ENCODE data around the gene PSMD1.

DNA sequence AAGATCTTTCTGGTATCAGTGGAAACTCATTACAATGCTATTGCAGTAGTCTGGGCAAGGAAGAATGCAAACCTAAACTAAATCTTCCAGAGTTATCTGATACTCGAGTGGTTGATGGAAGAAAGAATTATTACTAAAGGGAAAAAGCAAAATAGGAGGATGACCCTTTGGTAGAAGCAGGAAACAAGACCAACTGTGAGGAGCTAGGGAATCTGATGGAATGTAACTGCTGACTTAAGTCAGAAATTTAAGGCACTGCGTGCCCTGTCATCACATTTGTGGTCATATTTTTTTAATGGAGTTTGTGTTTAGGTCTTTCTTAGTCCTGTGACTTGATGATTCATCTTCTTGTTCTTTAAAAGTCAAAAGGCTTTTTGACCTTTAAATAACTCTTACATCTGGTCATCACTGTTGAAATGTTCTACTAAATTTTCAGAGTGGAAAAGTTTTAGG lies 105.2 kb downstream of the PSMD1 start:
- no peak for TF ChIP-seq STAT1 (IDR thresholded peaks at IDR 0.05; ENCODE audit: unreplicated experiment)
- TF ChIP-seq, protein P1, sequence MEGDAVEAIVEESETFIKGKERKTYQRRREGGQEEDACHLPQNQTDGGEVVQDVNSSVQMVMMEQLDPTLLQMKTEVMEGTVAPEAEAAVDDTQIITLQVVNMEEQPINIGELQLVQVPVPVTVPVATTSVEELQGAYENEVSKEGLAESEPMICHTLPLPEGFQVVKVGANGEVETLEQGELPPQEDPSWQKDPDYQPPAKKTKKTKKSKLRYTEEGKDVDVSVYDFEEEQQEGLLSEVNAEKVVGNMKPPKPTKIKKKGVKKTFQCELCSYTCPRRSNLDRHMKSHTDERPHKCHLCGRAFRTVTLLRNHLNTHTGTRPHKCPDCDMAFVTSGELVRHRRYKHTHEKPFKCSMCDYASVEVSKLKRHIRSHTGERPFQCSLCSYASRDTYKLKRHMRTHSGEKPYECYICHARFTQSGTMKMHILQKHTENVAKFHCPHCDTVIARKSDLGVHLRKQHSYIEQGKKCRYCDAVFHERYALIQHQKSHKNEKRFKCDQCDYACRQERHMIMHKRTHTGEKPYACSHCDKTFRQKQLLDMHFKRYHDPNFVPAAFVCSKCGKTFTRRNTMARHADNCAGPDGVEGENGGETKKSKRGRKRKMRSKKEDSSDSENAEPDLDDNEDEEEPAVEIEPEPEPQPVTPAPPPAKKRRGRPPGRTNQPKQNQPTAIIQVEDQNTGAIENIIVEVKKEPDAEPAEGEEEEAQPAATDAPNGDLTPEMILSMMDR (conservative IDR thresholded peaks at IDR 0.05; ENCODE audit: low read depth in 2 of 2) = no peak
- TF ChIP-seq POLR2AphosphoS5 (IDR thresholded peaks at IDR 0.05; ENCODE audit: low read depth) = no peak
- no peak for TF ChIP-seq EZH2 (IDR thresholded peaks at IDR 0.05; ENCODE audit: low read depth, unreplicated experiment)
- TF ChIP-seq ZNF331 (CRISPR knock-in tag; IDR thresholded peaks at IDR 0.05; ENCODE audit: low read depth) = no peak

Measured in GM23338 (cell line).